HepG2 (cell line): ENCODE measurements around the gene OASL. TPM values are rescaled to one million over a fixed set of nuclear protein-coding genes. Genes with fewer than 3 reads are reported as not detected.

Experiments used
- ATAC-seq: fragments of 200-7000 bp; cut with Tn5 transposase; 3 replicates; pipeline ENCODE4 v1.9.1; 2020; ENCODE audit warnings: mild to moderate bottlenecking, moderate library complexity
- BruUV-seq: library from RNA; stranded (reverse); fragments of 400-500 nt; replicated peaks from 2 replicates; lab custom pipeline; 2021; lab: Mats Ljungman, UMichigan
- CTCF ChIA-PET: fragments of 300-600 bp; formaldehyde crosslinking; extraction: SDS; loops from one replicate; lab custom pipeline; 2021; ENCODE audit warnings: low total read pairs, inconsistent platforms, low intra/inter-chr PET ratio; lab: Yijun Ruan, JAX
- POLR2A ChIA-PET: fragments of 350-600 bp; sonication (Branson Sonifier 250); formaldehyde crosslinking; loops from one replicate; lab custom pipeline; 2020; ENCODE audit warnings: antibody characterized with exemption, inconsistent platforms; lab: Yijun Ruan, JAX
- DNase-seq: peaks from one replicate; pipeline ENCODE4 v3.0.0-alpha.2; 2015; ENCODE audit warnings: low spot score
- FAIRE-seq: peaks from 3 replicates; lab custom pipeline; 2011; peaks lifted over from hg19 to GRCh38; lab: Jason Lieb, UNC
- H2AFZ ChIP-seq: one replicate; pipeline ENCODE4 v1.6.1; 2011; ENCODE audit warnings: low read length, inconsistent platforms
- H3K27ac ChIP-seq: fragments of 300-600 bp; 3 replicates; pipeline ENCODE4 v1.8.0; 2011; ENCODE audit warnings: mixed run types, mild to moderate bottlenecking, mixed read lengths, low read length, inconsistent platforms; ENCODE audit not compliant: insufficient read depth; ENCODE audit errors: extremely low read length
- H3K27me3 ChIP-seq, 2 experiments: fragments of 200-600 bp in 1 of 2; 2 replicates in 1 of 2; 3 replicates in 1 of 2; pipeline versions ENCODE4 v1.6.0 to v1.8.0; 2011; ENCODE audit warnings: low read length in 2 of 2, mild to moderate bottlenecking in 2 of 2, moderate library complexity in 2 of 2, inconsistent platforms in 1 of 2; ENCODE audit not compliant: insufficient read depth in 2 of 2, control insufficient read depth in 1 of 2
- H3K36me3 ChIP-seq, 2 experiments: fragments of 200-600 bp in 1 of 2; replicated peaks in 1 of 2; 2 replicates in 1 of 2; 3 replicates in 1 of 2; pipeline versions ENCODE4 v1.5.1 to v1.8.0; 2011; ENCODE audit warnings: low read length in 2 of 2, inconsistent platforms in 1 of 2; ENCODE audit not compliant: insufficient read depth in 2 of 2, control insufficient read depth in 1 of 2
- H3K4me1 ChIP-seq: 2 replicates; pipeline ENCODE4 v1.5.1; 2012; ENCODE audit warnings: low read length, inconsistent platforms; ENCODE audit not compliant: insufficient read depth
- H3K4me2 ChIP-seq: 2 replicates; pipeline ENCODE4 v1.6.0; 2011; ENCODE audit warnings: low read depth, low read length, inconsistent platforms
- H3K4me3 ChIP-seq, 3 experiments: fragments of 200-600 bp in 1 of 3; sonication (generic), shearing (Covaris generic) in 1 of 3; replicated peaks in 1 of 3; 2 replicates each; pipeline ENCODE4 v1.5.1; 2011 to 2016; ENCODE audit warnings: low read length in 3 of 3, inconsistent platforms in 2 of 3, low read depth in 2 of 3, mild to moderate bottlenecking in 2 of 3, control low read depth in 1 of 3, mixed read lengths in 1 of 3; ENCODE audit not compliant: insufficient read depth in 1 of 3
- H3K79me2 ChIP-seq: one replicate; pipeline ENCODE4 v1.6.1; 2011; ENCODE audit warnings: low read length, inconsistent platforms; ENCODE audit not compliant: insufficient read depth
- H3K9ac ChIP-seq: 2 replicates; pipeline ENCODE4 v1.6.0; 2011; ENCODE audit warnings: mild to moderate bottlenecking, low read depth, low read length, inconsistent platforms; ENCODE audit not compliant: insufficient read depth
- H3K9me3 ChIP-seq: 2 replicates; pipeline ENCODE4 v1.5.1; 2012; ENCODE audit warnings: mild to moderate bottlenecking, low read length
- H4K20me1 ChIP-seq: 2 replicates; pipeline ENCODE4 v1.6.0; 2011; ENCODE audit warnings: inconsistent platforms, mild to moderate bottlenecking, low read length, moderate library complexity; ENCODE audit not compliant: insufficient read depth
- AHR ChIP-seq: IDR thresholded peaks from 2 replicates; pipeline ENCODE4 v1.6.1; 2018; ENCODE audit warnings: missing genetic modification reagents, missing compliant biosample characterization
- ATF7 ChIP-seq, 2 experiments: fragments of 450-650 bp in 1 of 2; sonication (generic) in 1 of 2; formaldehyde crosslinking in 1 of 2; IDR thresholded peaks; 2 replicates each; pipeline versions ENCODE4 v1.4.0 to v1.6.1; 2016 to 2020; ENCODE audit warnings: antibody characterized with exemption in 1 of 2, mild to moderate bottlenecking in 1 of 2, missing genetic modification reagents in 1 of 2
- BATF2 ChIP-seq: sonication (generic); formaldehyde crosslinking; IDR thresholded peaks from 2 replicates; pipeline ENCODE4 v1.8.0; 2022; ENCODE audit warnings: mild to moderate bottlenecking, missing genetic modification reagents, moderate library complexity
- BCL6 ChIP-seq: IDR thresholded peaks from 2 replicates; pipeline ENCODE4 v1.6.1; 2016; ENCODE audit warnings: missing genetic modification reagents, missing compliant biosample characterization
- CREM ChIP-seq, 2 experiments: sonication (generic) in 1 of 2; formaldehyde crosslinking in 1 of 2; IDR thresholded peaks; 2 replicates each; pipeline versions ENCODE4 v1.4.0 to v1.6.1; 2016 to 2020; ENCODE audit warnings: antibody characterized with exemption in 1 of 2, mild to moderate bottlenecking in 1 of 2, missing genetic modification reagents in 1 of 2
- ELF3 ChIP-seq: IDR thresholded peaks from 2 replicates; pipeline ENCODE4 v1.6.1; 2016; ENCODE audit warnings: missing genetic modification reagents, missing compliant biosample characterization
- FOXK2 ChIP-seq: fragments of 450-650 bp; IDR thresholded peaks from 2 replicates; pipeline ENCODE4 v1.6.1; 2016
- GPBP1L1 ChIP-seq: sonication (generic); formaldehyde crosslinking; IDR thresholded peaks from 2 replicates; pipeline ENCODE4 v1.5.0; 2020; ENCODE audit warnings: mild to moderate bottlenecking, missing genetic modification reagents
- KDM3A ChIP-seq: IDR thresholded peaks from 2 replicates; pipeline ENCODE4 v1.6.1; 2018; ENCODE audit warnings: low read depth, missing compliant biosample characterization
- MTA1 ChIP-seq: sonication (generic); formaldehyde crosslinking; IDR thresholded peaks from 2 replicates; pipeline ENCODE4 v1.4.0; 2020; ENCODE audit warnings: missing genetic modification reagents, mild to moderate bottlenecking, borderline replicate concordance
- PTBP1 ChIP-seq: fragments of 200-400 bp; formaldehyde crosslinking; IDR thresholded peaks from 2 replicates; pipeline ENCODE4 v1.6.1; 2018; ENCODE audit warnings: low read length, low read depth; ENCODE audit not compliant: poor library complexity, severe bottlenecking
- SNRNP70 ChIP-seq: fragments of 200-400 bp; formaldehyde crosslinking; IDR thresholded peaks from 2 replicates; pipeline ENCODE4 v1.6.1; 2017; ENCODE audit warnings: mild to moderate bottlenecking, low read depth, low read length, moderate library complexity
- SOX13 ChIP-seq, 3 experiments: fragments of 450-650 bp in 1 of 3; sonication (generic) in 1 of 3; formaldehyde crosslinking in 1 of 3; IDR thresholded peaks in 2 of 3; conservative IDR thresholded peaks in 1 of 3; 2 replicates each; pipeline versions ENCODE4 v1.5.0 to v1.6.1; 2016 to 2020; ENCODE audit warnings: antibody characterized with exemption in 1 of 3, mild to moderate bottlenecking in 1 of 3, missing compliant biosample characterization in 1 of 3, missing genetic modification reagents in 1 of 3, moderate library complexity in 1 of 3
- U2AF1 ChIP-seq: fragments of 200-400 bp; formaldehyde crosslinking; optimal IDR thresholded peaks from 2 replicates; pipeline ENCODE3; 2017; ENCODE audit warnings: mild to moderate bottlenecking, low read depth, low read length
- ZBTB39 ChIP-seq: sonication (generic); formaldehyde crosslinking; IDR thresholded peaks from 2 replicates; pipeline ENCODE4 v1.5.0; 2020; ENCODE audit warnings: missing genetic modification reagents
- ZNF205 ChIP-seq: IDR thresholded peaks from 2 replicates; pipeline ENCODE4 v1.6.1; 2018; ENCODE audit warnings: missing biosample characterization, missing genetic modification reagents
- ZNF33A ChIP-seq: sonication (generic); formaldehyde crosslinking; IDR thresholded peaks from 2 replicates; pipeline ENCODE4 v1.5.1; 2020; ENCODE audit warnings: missing genetic modification reagents, mild to moderate bottlenecking, moderate library complexity, borderline replicate concordance
- ZSCAN12 ChIP-seq: sonication (generic); formaldehyde crosslinking; IDR thresholded peaks from 2 replicates; pipeline ENCODE4 v1.9.0; 2021; ENCODE audit warnings: mild to moderate bottlenecking, missing genetic modification reagents
- WGBS: methylation state at CpG from one replicate; pipeline ENCODE4 v1.1.6; 2017; ENCODE audit warnings: low lambda C conversion rate; 5-methylcytosine and 5-hydroxymethylcytosine counted together
- in situ Hi-C: cut with HindIII; loops from 2 replicates; pipeline ENCODE4 v1.10.0; 2017; ENCODE audit warnings: low pct_unique_long_range_greater_than_20kb; ENCODE audit not compliant: extremely low pct_ligation_motif_present
- intact Hi-C: fragments of 100-400 bp; cut with micrococcal nuclease; formaldehyde crosslinking; loops from one replicate; pipeline ENCODE4 v1.10.0; 2022; ENCODE audit not compliant: unreplicated experiment
- polyA plus RNA-seq, 8 experiments: library from polyadenylated mRNA; depleted of rRNA in 3 of 8; stranded (reverse) in 7 of 8; unstranded in 1 of 8; fragments of >200 nt; fragmentation: Illumina TruSeq in 4 of 8; extraction: Trizol in 4 of 8; gene quantifications; 2 replicates each; pipeline versions ENCODE4 v1.2.1 to v1.2.3, GENCODE V29; 2011 to 2016; ENCODE audit warnings: low read depth in 4 of 8, missing spikeins in 1 of 8, mixed read lengths in 1 of 8; ENCODE audit not compliant: insufficient read depth in 1 of 8
- total RNA-seq, 5 experiments: library from RNA; depleted of rRNA; stranded (reverse); fragments of >200 nt; fragmentation: Illumina TruSeq; extraction: Trizol; gene quantifications; 2 replicates each; pipeline ENCODE4 v1.2.3, GENCODE V29; 2016; ENCODE audit warnings: low read depth in 1 of 5

The OASL gene
- total and polyA plus RNA-seq, 2 of the 13 experiments (the other 11 are each of a cell fraction or from before 2014, with no cell fraction given) = 0.11 to 0.22 TPM

- TF ChIP-seq KDM3A (CRISPR knock-in tag) (no peak), PTBP1 (no peak)
Measured at GRCh38 chr12:121043067-121043466, 4.0 kb upstream of the OASL start (continued).

GRCh38 chr12:121036810-121037326 lies 2.2 kb downstream of the OASL start:
- Histone ChIP-seq H3K9ac (no peak overlapping the region), H3K79me2 (no peaks in the 10 kb centered on the region), H2AFZ (no peak overlapping the region), H3K27ac (no peak overlapping the region), H3K27me3 (peaks cover 0 to 8% of the 10 kb centered on the region in 2 experiments; a peak in 2 of 5 replicates), H3K4me2 (no peak overlapping the region), H3K4me1 (peaks cover 28% of the 10 kb centered on the region), H4K20me1 (no peaks in the 10 kb centered on the region), H3K9me3 (no peaks in the 10 kb centered on the region), H3K36me3 (no peaks in the 10 kb centered on the region), H3K4me3 (no peak overlapping the region)
- 51% methylated on average over 6 of the region's 6 CpGs for WGBS
- DNase-seq = no peak
- ChIA-PET POLR2A (interaction anchor here (0.9 kb wide), 1 partner anchor 11 kb away, joined by 3 read pairs; no protein-coding TSS in a partner anchor), CTCF (no interaction called here)
- FAIRE-seq = no peak
- intact Hi-C loops (no loop called here), in situ Hi-C loops (no loop called here)
- no peak for ATAC-seq
- no TSS peak for BruUV-seq
- TF ChIP-seq FOXK2 (no peak), ATF7 (IDR thresholded peaks at IDR 0.05) (no peak), ATF7 (CRISPR knock-in tag; IDR thresholded peaks at IDR 0.05) (no peak), ZNF33A (CRISPR knock-in tag) (no peak), ELF3 (CRISPR knock-in tag) (no peak), CREM (IDR thresholded peaks at IDR 0.05) (no peak), CREM (CRISPR knock-in tag; IDR thresholded peaks at IDR 0.05) (no peak), AHR (CRISPR knock-in tag) (no peak), SNRNP70 (no peak), GPBP1L1 (CRISPR knock-in tag) (no peak), MTA1 (CRISPR knock-in tag) (no peak), SOX13 (IDR thresholded peaks at IDR 0.05) (no peak), SOX13 (CRISPR knock-in tag; conservative IDR thresholded peaks at IDR 0.05 in 1 of 2, IDR thresholded peaks at IDR 0.05 in 1 of 2) (no peak), BCL6 (CRISPR knock-in tag) (no peak), ZSCAN12 (CRISPR knock-in tag) (no peak), ZNF205 (CRISPR knock-in tag) (no peak), BATF2 (CRISPR knock-in tag) (no peak), ZBTB39 (CRISPR knock-in tag) (no peak), U2AF1 (no peak)
